Dermis blood vessel endothelial cell (primary cell): ENCODE measurements around the gene SLC9A7. TPM values are rescaled to one million over a fixed set of nuclear protein-coding genes. Genes with fewer than 3 reads are reported as not detected.
"Not testable (repeated sequence)": the region's sequence is repeated elsewhere in the genome, so short reads cannot be mapped to it uniquely, and the experiment has no call there.

Experiments used
- DNase-seq: peaks from one replicate; pipeline ENCODE4 v3.0.0; 2010
- total RNA-seq: library from RNA; depleted of rRNA; stranded (reverse); fragments of >200 nt; gene quantifications from 2 replicates; pipeline ENCODE4 v1.2.3, GENCODE V29; 2014

SLC9A7 gene
- 16.5 and 19.4 TPM in 2 replicates for total RNA-seq

DNA sequence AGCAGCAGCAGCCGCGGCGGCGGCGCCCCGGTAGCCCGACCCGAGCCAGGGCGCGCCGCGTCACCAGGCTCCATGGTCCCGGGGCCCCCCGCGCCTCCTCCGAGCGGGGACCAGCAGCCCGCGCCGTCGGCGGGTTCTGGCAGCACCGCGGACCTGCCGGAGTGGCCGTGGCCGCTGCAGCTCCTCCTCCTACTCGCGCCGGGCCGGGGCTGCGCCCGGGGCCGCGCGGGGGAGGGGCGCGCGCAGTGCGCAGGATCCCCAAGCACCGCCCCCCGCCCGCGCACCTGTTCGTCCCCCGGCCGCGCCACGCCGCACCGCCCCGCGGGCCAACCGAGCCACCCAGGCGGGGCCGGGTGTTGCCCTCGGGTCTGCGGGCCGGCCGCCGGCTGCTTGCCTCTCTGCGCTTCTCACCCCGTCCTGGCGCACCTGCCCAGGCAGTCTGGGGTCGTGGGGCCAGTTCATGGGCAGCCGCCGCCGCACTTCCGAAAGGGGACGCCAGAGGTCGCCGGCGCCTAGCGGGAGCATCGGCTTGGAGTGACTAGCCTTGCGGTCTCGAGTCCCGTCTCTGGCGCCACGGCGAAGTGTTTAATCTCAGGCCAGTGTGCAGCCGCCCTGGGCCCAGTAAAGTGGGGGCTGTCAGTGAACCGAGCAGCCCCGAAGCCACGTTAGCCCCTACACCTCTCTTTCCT, at the start of gene SLC9A7:
TSS of gene SLC9A7 (minus strand) at position 163 of the 689 bp plus-strand sequence. CDS start at position 74, 89 bp downstream.
- DNase-seq = peak; percentile 81

DNA sequence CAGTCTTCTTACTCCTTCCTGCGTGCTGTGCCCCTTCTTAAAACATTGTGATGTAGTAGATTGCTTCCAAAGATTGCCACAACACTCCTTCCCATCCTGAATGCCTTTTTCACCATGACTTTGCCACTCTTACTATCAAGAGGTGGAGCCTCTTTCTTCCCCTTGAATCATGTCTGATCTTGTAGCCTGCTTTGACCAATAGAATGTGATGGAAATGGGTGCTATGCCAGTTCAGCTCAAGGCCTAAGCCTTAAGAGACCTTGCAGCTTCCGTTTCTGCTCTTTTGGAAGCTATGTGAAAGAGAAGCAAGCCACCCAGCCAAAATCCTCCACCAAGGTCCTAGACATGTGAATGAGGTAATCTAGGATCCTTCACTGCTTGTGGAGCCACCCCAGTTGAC, 46.4 kb upstream of the SLC9A7 start:
- DNase-seq = no peak

DNA sequence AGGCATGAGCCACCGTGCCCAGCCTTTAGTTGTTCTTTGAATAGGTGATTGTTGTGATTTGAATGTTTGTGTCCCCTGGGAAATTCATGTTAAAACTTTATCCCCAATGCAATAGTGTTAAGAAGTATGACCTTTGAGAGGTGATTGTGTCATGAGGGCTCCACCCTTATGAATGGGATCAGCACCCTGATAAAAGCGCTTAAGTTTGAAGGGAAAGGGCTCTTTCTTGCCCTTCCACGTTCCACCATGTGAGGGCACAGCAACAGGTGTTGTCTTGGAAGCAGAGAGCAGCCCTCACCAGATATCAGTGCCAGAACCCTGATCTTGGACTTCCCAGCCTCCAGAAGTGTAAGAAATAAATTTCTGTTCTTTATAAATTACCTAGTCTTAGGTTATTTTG, 44.2 kb upstream of the SLC9A7 start:
- peak; percentile 39 for DNase-seq

DNA sequence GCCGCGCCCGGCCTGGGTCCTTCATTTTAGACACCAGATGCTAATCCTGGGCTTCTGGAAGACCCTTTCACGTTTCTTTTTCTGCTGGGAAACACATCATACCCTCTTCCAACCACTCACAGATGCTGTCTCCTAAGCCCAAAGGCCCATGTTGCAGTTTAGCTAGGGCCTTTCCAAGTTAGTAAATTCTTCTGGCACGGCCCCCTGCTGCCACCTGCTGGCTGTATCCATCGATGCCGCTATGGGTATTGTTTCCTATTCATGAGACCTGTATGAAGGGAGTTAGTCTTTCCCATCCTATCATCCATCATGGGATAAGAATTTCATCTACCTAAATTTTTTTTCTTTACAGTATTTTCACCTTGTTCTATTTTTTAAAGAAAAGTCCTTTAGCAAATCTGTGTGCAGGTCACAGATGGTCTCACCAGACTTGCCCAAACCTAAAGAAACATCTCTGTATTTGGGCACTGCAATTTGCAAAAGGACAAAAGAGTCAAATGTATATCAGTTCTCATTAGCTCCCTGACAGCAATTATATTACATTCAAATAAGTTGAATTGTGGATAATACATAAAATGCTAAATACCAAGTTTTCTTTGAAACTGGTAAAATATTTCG, 37.8 kb upstream of the SLC9A7 start:
- DNase-seq = peak; percentile 76

DNA sequence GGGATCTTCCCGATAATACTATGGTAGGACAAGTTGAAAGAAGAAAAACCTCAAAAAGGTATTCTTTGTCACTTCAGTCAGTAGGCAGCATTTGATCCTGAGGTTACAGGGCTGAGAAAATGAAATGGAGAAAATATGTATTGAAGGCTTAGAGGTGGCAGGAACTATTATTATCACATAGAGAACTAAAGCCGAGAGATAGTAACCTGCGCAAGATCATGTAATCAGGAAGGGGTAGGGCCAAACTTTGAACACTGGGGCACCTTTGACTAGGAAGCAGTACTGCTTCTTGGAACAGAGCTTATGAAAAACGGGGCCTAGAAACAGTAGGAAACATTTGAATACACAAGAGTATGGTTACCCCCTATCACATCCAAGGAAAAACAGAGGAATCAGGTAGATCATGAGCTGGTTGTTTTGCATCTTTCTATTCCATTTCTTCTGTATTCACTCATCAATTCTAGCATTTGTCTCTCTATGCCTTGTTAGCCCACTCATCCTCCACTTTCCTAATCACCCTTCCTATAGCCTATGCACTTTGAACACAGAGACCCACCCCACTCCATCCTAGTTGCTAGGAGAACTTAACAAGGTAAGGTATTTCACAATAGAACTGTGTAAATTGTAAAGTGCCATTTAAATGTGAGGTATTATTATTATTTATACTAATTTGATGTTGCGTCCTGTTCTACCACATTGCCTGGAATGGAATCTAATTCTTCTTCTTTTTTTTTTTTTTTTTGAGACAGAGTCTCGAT, 34.6 kb upstream of the SLC9A7 start:
- no peak for DNase-seq

DNA sequence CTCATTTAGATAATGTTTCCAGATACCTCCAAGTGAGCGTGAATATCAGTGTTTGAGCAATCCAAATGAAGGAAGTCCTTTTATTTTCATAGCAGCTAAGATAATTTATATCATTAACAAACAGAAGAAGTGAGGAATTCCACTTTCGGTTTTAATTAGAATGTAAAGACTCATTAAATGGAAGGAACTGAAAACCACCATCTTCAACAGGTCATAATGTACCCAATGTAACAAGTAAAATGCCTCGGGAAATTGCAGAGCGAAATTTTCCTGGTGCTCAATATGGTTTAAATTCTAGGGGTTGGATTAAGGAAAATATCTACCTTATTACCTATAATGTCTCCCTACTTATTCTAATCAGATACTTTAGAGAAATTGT, 33.9 kb upstream of the SLC9A7 start:
- no peak for DNase-seq

DNA sequence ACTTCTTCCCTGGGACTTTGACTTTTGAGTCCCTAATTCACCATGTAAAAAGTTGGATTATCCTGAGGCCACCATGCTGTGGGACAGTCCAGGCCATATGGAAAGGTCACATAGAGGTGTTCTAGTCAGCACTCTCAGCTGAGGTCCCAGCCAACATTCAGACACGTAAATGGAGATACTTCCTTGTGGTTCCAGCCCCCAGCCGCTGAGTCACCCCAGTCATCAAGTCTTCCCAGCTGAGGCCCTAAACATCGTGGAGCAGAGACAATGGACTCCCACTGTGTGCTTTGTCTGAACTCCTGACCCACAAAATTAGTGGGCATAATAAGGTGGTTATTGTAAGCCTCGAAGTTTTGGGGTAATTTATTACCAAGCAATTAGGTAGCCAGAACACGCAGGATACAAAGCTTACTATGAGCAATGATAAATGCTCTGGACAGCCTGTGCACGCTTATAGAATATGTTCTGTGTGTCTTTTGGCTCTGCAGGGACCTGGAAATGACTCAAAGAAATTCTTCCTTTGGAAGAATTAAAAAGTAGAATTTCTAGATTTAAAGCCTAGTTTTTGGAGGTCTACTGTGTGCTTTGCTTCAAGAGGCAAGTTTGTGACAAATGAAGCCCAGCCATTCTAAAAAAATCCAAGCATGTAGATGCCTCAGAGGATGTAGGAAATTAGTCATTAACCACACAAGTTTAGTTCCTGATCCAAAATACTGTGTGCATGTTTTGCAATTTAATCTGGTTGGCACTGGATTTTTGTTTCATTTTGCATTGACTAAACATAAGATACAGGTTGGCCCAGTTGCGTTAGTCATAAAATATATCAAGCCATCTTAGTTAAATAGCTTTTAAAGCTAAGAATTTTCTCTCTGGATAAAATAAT, 33.2 kb upstream of the SLC9A7 start:
- peak; percentile 88 for DNase-seq

DNA sequence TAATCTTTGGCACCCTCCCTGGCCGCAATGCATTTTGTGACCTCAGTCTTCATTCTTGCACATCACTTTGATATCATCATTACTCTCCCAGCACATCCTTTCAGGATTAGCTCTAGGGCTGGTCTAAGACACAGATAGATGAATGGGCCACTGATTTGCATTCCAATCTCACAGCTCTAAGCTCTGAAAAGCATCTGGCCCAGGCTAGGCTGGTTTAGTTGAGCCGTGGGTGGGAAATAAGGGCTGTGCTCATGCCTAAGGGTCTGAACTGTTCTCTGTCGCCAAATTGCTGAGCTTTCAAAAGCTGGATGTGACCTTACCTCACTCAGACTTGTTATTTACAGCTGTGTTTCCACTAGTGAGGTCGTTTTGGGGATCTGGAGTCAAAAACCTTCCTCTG, 30.0 kb upstream of the SLC9A7 start:
- DNase-seq = no peak

DNA sequence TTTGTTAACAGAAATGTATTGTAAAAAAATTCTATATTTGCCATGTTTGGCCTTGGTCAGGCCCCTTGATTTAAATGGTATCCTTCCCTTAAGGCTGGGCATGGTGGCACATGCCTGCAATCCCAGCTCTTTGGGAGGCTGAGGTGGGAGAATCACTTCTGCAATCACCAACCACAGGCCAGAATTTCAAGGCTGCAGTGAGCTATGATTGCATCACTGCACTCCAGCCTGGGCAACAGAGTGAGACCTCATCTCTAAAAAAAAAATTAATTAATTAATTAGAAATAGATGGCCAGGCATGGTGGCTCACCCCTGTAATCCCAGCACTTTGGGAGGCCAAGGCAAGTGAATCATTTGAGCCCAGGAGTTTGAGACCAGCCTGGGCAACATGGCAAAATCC, 25.5 kb upstream of the SLC9A7 start:
- DNase-seq = not testable (repeated sequence)

DNA sequence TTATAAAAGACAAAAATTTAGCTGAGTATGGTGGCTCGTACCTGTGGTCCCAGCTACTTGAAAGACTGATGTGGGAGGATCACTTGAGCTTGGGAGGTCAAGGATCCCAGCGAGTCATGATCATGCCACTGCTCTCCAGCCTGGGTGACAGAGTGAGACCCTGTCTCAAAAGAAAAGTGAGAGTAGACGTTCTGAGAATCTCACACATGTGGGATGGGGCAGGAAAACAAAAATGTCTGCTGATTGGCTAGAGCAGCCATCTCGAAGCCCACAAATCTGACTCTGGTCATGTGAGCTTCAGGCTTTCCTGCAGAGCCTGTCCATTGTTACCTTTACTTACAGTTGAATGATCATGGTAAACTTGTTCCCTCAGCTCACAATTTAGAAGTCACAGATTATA, 23.1 kb upstream of the SLC9A7 start:
- DNase-seq = no peak

DNA sequence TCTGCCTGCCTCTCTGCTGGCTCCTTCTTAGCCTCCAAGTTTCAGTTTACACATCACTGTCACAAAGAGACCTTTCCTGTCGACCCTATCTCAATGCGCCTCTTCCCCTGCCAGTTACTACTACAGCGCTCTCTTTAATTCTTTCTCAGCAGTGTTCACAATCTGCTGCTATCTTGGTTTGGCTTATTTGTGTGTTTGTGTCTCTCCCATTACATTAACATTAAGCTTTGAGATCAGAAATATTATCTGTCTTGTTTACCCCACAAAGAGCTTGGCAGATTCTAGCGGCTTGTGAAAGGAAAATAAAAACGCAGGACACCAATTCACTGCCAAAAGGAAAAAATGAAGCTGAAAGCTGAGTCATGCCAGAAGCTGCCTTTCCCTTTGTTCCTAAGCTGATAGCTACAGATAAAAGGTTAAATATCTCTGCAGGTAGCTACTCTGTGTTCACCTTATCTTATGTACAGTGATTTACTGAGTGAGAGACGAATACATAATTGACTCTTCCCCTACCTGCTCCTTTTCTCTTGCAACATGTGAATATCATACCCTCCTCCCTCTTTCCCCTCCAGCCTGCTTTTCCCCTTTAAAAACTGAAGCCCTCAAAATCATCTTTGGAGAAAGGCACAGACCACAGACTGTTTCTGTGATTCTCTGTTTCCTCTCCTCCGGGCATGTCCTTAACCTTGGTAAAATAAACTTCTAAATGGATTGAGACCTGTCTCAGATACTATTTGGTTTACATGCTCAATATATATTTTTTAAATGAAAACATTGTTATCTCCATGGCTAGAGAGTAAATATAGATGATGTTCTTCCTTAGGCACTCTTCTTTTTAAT, 19.3 kb upstream of the SLC9A7 start:
- peak; percentile 48 for DNase-seq

DNA sequence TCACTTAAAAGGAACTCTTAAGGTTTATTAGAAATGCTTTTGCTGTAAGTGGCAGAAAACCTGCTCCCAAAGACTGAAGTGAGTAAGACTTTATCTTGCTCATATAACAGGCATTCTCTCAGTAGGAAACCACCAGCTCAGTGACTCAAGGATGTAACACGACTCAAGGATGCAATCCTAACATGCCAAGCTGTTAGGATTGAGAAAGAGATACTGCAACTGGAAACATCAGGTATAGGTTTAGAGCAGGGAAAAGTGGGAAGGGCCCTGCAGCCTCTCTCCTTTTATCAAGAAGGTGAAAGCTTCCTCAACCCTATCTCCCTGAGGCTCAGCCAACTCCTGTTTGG, 11.9 kb upstream of the SLC9A7 start:
- DNase-seq = peak; percentile 13

DNA sequence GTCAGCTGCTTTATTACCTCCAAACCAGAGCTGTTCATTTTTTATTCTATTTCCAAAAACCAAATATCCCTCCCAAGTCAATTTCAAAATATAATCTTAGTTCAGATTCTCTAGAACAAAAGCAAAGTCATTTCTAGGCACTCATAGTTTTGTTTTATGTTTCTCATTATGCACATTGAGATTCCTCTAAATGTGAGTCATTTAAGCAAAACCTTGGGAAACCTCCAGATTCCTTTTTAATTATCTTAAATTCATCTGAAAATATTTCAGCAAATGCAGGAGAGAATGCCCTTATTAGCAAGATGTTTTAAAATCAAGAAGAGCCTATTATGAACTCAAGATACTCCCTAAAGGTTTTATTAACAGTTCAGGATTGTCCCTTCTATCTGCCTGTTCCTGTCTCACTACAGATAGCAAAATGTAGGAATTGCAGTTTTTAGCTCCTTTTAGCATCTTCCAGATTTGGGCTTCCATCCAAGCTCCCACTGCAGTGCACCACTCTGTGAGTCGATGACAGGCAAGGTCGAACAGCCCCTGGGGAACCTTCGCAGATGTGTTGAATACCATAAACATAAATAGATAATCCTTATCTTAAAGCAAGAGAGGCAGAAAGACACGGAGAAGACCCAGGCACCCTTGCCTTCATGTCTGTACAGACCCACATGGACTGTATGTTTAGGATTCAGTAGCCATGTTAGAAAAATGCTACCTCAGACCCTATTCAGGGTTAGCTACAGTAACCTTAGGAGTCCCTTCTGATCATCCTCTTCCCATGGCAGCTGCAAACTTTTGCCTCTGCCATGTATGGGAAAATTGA, 11.3 kb upstream of the SLC9A7 start:
- DNase-seq = no peak

DNA sequence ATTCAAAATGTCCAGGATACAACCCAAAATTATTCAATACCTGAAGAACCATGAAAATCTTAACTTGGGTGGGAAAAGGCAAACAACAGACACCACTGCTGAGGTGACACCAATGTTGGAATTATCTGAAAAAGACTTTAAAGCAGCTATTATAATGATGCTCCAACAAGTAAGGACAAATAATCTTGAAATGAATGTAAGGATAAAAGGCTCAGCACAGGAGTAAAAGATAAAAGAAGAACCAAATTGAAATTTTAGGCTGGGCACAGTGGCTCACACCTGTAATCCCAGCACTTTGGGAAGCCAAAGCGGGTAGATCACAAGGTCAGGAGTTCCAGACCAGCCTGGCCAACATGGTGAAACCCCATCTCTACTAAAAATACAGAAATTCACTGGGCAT, 4.0 kb upstream of the SLC9A7 start:
- DNase-seq = no peak

DNA sequence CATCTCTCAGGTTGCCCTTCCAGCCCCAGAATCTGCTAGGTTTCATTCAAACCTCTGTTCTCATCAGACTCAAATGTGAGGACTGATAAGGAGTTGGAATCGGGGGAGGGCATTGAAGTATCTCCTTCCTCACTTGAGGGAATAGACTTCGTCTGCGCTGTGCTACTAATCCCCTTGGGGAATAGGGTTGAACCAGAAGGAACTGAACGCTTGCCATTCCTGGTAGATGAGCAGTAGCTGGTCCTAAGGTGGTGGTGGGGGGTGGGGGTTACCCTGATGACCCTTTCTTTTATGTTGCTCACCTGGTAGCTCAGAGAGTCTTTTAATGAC, 692 bp upstream of the SLC9A7 start:
- no peak for DNase-seq

DNA sequence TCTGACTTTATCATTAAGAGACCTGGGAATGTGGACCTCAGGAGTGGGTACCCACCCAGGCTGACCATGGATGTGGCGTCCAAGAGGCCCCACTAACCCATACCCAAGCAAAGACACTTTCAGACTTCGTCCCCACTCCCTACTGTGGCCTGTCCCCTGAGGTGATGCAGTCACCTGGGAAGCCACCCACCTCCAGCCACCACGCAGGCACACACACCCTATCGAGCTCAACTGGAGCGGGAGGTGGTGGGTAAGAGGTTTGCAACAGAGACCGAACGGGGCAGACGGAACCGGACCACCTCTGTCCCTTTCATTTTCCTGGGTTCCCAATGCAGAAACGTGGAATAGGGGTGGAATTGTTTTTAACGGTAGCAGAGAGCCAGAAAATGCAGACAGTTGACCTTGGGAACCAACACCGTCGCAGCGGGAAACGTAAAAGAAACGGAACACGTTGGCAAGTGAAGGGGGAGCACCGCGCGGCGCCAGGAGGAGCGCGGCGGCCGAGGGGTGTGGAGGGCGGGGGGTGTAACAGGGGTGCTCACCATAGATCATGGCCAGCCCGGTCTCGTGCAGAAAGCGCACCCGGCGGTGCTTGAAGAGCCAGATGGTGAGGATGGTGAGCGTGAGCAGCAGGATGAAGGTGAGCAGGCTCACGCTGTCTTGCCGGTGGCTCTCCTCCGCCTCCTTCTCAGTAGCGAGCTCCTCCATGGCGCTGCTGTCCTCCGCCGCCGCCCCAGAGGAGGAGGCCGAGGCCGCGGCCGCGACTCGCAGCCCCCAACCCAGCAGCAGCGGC, 559 bp downstream of the SLC9A7 start:
- peak; percentile 27 for DNase-seq

DNA sequence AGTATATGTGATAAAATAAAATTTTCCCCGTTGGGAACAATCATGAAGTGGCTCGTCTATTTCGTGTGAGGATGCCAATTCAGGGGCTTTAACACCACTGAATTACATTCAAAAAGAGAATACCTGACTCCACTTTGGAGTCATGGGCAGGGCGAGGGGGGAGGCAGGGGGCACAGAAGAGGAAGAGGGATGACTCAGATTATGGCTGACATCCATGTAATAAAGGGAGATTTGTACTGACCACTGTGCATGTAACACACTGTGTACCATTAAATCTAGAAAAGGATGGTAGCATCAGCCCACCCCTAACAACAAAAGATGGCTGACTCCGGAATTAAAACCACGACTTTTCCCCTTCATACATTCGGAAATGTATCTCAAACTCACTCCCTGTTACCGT, 1.3 kb downstream of the SLC9A7 start:
- DNase-seq = peak; percentile 34

DNA sequence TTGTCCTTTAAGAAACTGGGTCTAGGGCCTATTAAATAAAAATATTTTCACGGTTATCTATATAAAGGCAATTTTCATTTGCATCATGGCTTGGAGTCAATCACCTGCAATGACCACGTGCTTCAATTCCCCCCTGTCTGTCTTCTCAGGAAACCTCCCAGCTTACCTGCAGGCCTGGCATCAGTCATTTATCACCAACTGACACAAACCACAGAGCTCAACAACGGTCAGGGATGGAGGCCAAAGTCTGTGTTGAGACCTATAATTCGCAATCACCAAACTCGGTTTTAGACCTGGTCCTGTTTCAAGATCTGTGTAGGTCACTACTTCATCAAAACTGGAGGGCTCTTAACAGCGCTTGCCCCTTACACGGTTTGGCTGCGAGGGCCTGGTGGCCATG, 1.9 kb downstream of the SLC9A7 start:
- no peak for DNase-seq

DNA sequence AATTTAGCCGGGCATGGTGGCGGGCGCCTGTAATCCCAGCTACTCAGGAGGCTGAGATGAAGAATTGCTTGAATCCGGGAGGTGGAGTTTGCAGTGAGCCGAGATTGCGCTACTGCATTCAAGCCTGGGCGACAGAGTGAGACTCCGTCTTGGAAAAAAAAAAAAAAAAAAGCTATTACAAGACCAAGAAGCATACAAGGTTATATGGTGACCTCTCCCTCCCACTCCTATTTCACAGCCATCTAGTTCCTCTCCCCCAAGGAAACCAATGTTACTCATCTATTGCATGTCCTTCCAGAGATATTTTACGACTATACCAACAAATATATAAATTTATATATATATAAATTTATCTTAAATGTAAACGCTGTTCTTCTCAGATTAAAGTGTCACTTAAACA, 3.2 kb downstream of the SLC9A7 start:
- DNase-seq = no peak

DNA sequence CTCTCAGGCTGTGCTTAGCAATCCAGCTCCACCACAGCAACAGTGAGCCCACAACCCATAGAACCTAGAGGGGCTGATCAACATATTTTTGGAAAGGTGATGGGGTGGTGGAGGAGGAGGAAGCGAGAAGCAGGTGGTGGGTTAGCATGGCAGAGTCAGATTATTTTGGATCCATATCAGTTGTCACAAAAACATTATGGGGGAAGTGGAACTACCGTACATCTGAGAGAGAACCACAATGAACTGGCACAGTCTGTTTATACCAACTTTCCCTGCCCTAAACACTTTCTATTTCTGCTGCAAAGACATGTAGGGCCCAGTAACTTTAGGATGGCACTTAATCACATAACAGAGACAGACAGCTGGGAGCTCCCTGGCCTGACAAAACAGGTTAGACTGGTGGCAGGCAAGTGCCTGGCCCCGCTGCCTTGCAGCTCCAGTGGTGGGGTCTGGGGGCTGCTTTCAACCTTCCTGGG, 4.3 kb downstream of the SLC9A7 start:
- DNase-seq = no peak
